Osteoblast (primary cell): Measurements from ENCODE around the gene SSTR5. TPM values are rescaled to one million over a fixed set of nuclear protein-coding genes. Genes with fewer than 3 reads are reported as not detected.

Source experiments
- DNase-seq: peaks from one replicate; pipeline ENCODE4 v3.0.0; 2011; ENCODE audit warnings: low spot score, mixed read lengths; ENCODE audit not compliant: insufficient read length; ENCODE audit errors: missing footprints
- H2AFZ ChIP-seq: 2 replicates; pipeline ENCODE4 v1.6.0; 2011; ENCODE audit warnings: mild to moderate bottlenecking, low read length
- H3K27ac ChIP-seq: 2 replicates; pipeline ENCODE4 v1.5.1; 2011; ENCODE audit warnings: mild to moderate bottlenecking, low read depth, low read length, moderate library complexity
- H3K27me3 ChIP-seq: 2 replicates; pipeline ENCODE4 v1.6.0; 2012; ENCODE audit warnings: mild to moderate bottlenecking, control low read depth, inconsistent platforms, low read length, moderate library complexity; ENCODE audit not compliant: insufficient read depth
- H3K36me3 ChIP-seq: 2 replicates; pipeline ENCODE4 v1.5.1; 2011; ENCODE audit warnings: mild to moderate bottlenecking, low read length, control low read depth, moderate library complexity; ENCODE audit not compliant: insufficient read depth
- H3K4me1 ChIP-seq: 2 replicates; pipeline ENCODE4 v1.5.1; 2011; ENCODE audit warnings: mild to moderate bottlenecking, low read length, control low read depth, moderate library complexity; ENCODE audit not compliant: insufficient read depth
- H3K4me2 ChIP-seq: 2 replicates; pipeline ENCODE4 v1.6.0; 2011; ENCODE audit warnings: mild to moderate bottlenecking, low read length; ENCODE audit not compliant: insufficient read depth
- H3K4me3 ChIP-seq: fragments of 200-600 bp; sonication (generic); 3 replicates; pipeline ENCODE4 v1.5.1; 2012; ENCODE audit warnings: mild to moderate bottlenecking, low read length, inconsistent platforms; ENCODE audit not compliant: insufficient read depth
- H3K79me2 ChIP-seq: 2 replicates; pipeline ENCODE4 v1.6.0; 2012; ENCODE audit warnings: mild to moderate bottlenecking, low read length, control low read depth, inconsistent platforms; ENCODE audit not compliant: insufficient read depth
- H3K9me3 ChIP-seq: 2 replicates; pipeline ENCODE4 v1.5.1; 2011; ENCODE audit warnings: low read depth, low read length, control low read depth
- H4K20me1 ChIP-seq: 2 replicates; pipeline ENCODE4 v1.6.0; 2012; ENCODE audit warnings: mild to moderate bottlenecking, low read length, control low read depth; ENCODE audit not compliant: insufficient read depth
- CTCF ChIP-seq: IDR thresholded peaks from 2 replicates; pipeline ENCODE4 v1.5.1; 2011; ENCODE audit warnings: mild to moderate bottlenecking, low read depth, low read length, moderate library complexity; ENCODE audit errors: extremely low read depth
- total RNA-seq: library from RNA; depleted of rRNA; stranded (reverse); fragments of >200 nt; gene quantifications from 2 replicates; pipeline ENCODE4 v1.2.3, GENCODE V29; 2012

Gene SSTR5
- total RNA-seq, 1 donor, result not detected

GRCh38 chr16:1059310-1059709, 13.2 kb upstream of the SSTR5 start:
- Histone ChIP-seq H3K79me2 (no peaks in the 10 kb centered on the region), H3K4me3 (no peak overlapping the region), H3K36me3 (no peaks in the 10 kb centered on the region), H2AFZ (no peak overlapping the region), H3K27ac (no peak overlapping the region), H3K4me2 (no peak overlapping the region), H4K20me1 (no peaks in the 10 kb centered on the region), H3K27me3 (peaks cover 3% of the 10 kb centered on the region), H3K4me1 (no peaks in the 10 kb centered on the region), H3K9me3 (no peaks in the 10 kb centered on the region)
- no peak for DNase-seq
- TF ChIP-seq CTCF, result no peak

- no peaks in the 10 kb centered on the region for H3K79me2 ChIP-seq
- no peak overlapping the region for H3K4me3 ChIP-seq
- H3K36me3 ChIP-seq, result no peaks in the 10 kb centered on the region
- no peak overlapping the region for H3K27ac ChIP-seq
- H3K4me2 ChIP-seq, result no peak overlapping the region
- TF ChIP-seq CTCF, result no peak
- no peak for DNase-seq
- H2AFZ ChIP-seq, result no peak overlapping the region
- no peaks in the 10 kb centered on the region for H4K20me1 ChIP-seq
- H3K27me3 ChIP-seq, result peaks cover 6% of the 10 kb centered on the region
- H3K4me1 ChIP-seq, result no peaks in the 10 kb centered on the region
- no peaks in the 10 kb centered on the region for H3K9me3 ChIP-seq
Measured at GRCh38 chr16:1060416-1061340, 11.9 kb upstream of the SSTR5 start.

GRCh38 chr16:1061769-1062505, 10.6 kb upstream of the SSTR5 start:
- TF ChIP-seq CTCF, result no peak
- no peaks in the 10 kb centered on the region for H3K36me3 ChIP-seq
- H3K9me3 ChIP-seq, result no peaks in the 10 kb centered on the region
- no peaks in the 10 kb centered on the region for H4K20me1 ChIP-seq
- no peak overlapping the region for H3K4me3 ChIP-seq
- H3K4me1 ChIP-seq, result no peaks in the 10 kb centered on the region
- H3K27me3 ChIP-seq, result peaks cover 10% of the 10 kb centered on the region
- no peak overlapping the region for H3K27ac ChIP-seq
- no peak for DNase-seq
- no peak overlapping the region for H3K4me2 ChIP-seq
- H3K79me2 ChIP-seq, result no peaks in the 10 kb centered on the region
- no peak overlapping the region for H2AFZ ChIP-seq

GRCh38 chr16:1062895-1063294, 9.7 kb upstream of the SSTR5 start:
- Histone ChIP-seq H3K4me3 (no peak overlapping the region), H3K27ac (no peak overlapping the region), H3K36me3 (no peaks in the 10 kb centered on the region), H3K9me3 (no peaks in the 10 kb centered on the region), H3K79me2 (no peaks in the 10 kb centered on the region), H3K27me3 (peaks cover 14% of the 10 kb centered on the region), H3K4me2 (no peak overlapping the region), H4K20me1 (no peaks in the 10 kb centered on the region), H2AFZ (no peak overlapping the region), H3K4me1 (no peaks in the 10 kb centered on the region)
- no peak for TF ChIP-seq CTCF
- DNase-seq, result no peak
